H1 (cell line): ENCODE results near the gene PRG3. TPM values are rescaled to one million over a fixed set of nuclear protein-coding genes. Genes with fewer than 3 reads are reported as not detected.

Experiments used
- CTCF ChIA-PET: fragments of 300-600 bp; sonication (Branson Sonifier 250); formaldehyde crosslinking; loops from one replicate; lab custom pipeline; 2021; ENCODE audit not compliant: partially characterized antibody; lab: Charles Lee
- POLR2A ChIA-PET: fragments of 300-600 bp; sonication (Branson Sonifier 250); formaldehyde crosslinking; loops from one replicate; lab custom pipeline; 2021; ENCODE audit warnings: inconsistent platforms; ENCODE audit not compliant: partially characterized antibody; lab: Charles Lee
- DNase-seq, 2 experiments: peaks; one replicate each; pipeline versions ENCODE4 v3.0.0 to v3.0.0-alpha.2; 2010 to 2022; ENCODE audit warnings: low spot score in 2 of 2, low read depth in 1 of 2, mixed read lengths in 1 of 2
- FAIRE-seq: peaks from 2 replicates; lab custom pipeline; 2011; peaks lifted over from hg19 to GRCh38; lab: Jason Lieb, UNC
- H2AFZ ChIP-seq: 2 replicates; pipeline ENCODE4 v1.8.1; 2012; ENCODE audit warnings: low read length, inconsistent platforms
- H2AK5ac ChIP-seq: 2 replicates; pipeline ENCODE4 v1.6.1; 2013; ENCODE audit warnings: low read depth, low read length
- H2BK120ac ChIP-seq: replicated peaks from 2 replicates; pipeline ENCODE3; 2013; ENCODE audit warnings: low read depth, low read length, inconsistent platforms
- H2BK12ac ChIP-seq: 2 replicates; pipeline ENCODE4 v1.6.1; 2013; ENCODE audit warnings: low read depth, low read length
- H2BK15ac ChIP-seq: 2 replicates; pipeline ENCODE4 v1.6.1; 2013; ENCODE audit warnings: low read length
- H2BK20ac ChIP-seq: 2 replicates; pipeline ENCODE4 v1.6.1; 2013; ENCODE audit warnings: low read length
- H2BK5ac ChIP-seq: 2 replicates; pipeline ENCODE4 v1.6.1; 2013; ENCODE audit warnings: low read depth, low read length
- H3K14ac ChIP-seq: 2 replicates; pipeline ENCODE4 v1.6.1; 2013; ENCODE audit warnings: inconsistent platforms; ENCODE audit not compliant: insufficient read length
- H3K18ac ChIP-seq: 2 replicates; pipeline ENCODE4 v1.6.1; 2013; ENCODE audit warnings: low read length; ENCODE audit errors: extremely low read depth
- H3K23ac ChIP-seq: 2 replicates; pipeline ENCODE4 v1.6.1; 2013; ENCODE audit warnings: inconsistent platforms; ENCODE audit not compliant: insufficient read length
- H3K23me2 ChIP-seq: 2 replicates; pipeline ENCODE4 v1.6.1; 2013; ENCODE audit warnings: low read depth, low read length
- H3K27ac ChIP-seq: 2 replicates; pipeline ENCODE4 v1.6.1; 2011; ENCODE audit warnings: low read depth, low read length, inconsistent platforms
- H3K27me3 ChIP-seq, 4 experiments: replicated peaks in 1 of 4; 1 replicate in 1 of 4; 2 replicates in 3 of 4; pipeline versions ENCODE4 v1.6.1 to v1.8.1; 2011 to 2013; ENCODE audit warnings: low read length in 3 of 4, mild to moderate bottlenecking in 3 of 4, inconsistent platforms in 2 of 4, mixed read lengths in 2 of 4, moderate library complexity in 1 of 4; ENCODE audit not compliant: control insufficient read depth in 3 of 4, insufficient read depth in 3 of 4; ENCODE audit errors: extremely low read depth in 1 of 4
- H3K36me3 ChIP-seq, 4 experiments: 2 replicates each; pipeline versions ENCODE4 v1.6.1 to v1.8.1; 2011 to 2013; ENCODE audit warnings: mild to moderate bottlenecking in 4 of 4, low read length in 3 of 4, moderate library complexity in 2 of 4, control low read depth in 1 of 4, inconsistent platforms in 1 of 4; ENCODE audit not compliant: insufficient read depth in 4 of 4, control insufficient read depth in 2 of 4
- H3K4ac ChIP-seq: replicated peaks from 2 replicates; pipeline ENCODE3; 2013; ENCODE audit warnings: low read length, low read depth, mixed read lengths, inconsistent platforms; ENCODE audit not compliant: insufficient read length
- H3K4me1 ChIP-seq, 4 experiments: replicated peaks in 1 of 4; 1 replicate in 1 of 4; 2 replicates in 3 of 4; pipeline versions ENCODE4 v1.6.1 to v1.8.1; 2011 to 2013; ENCODE audit warnings: low read length in 3 of 4, inconsistent platforms in 2 of 4, mixed read lengths in 1 of 4; ENCODE audit not compliant: insufficient read depth in 4 of 4, control insufficient read depth in 3 of 4
- H3K4me2 ChIP-seq, 2 experiments: 2 replicates each; pipeline versions ENCODE4 v1.6.1 to v1.8.1; 2011 to 2013; ENCODE audit warnings: low read depth in 2 of 2, low read length in 2 of 2, control low read depth in 1 of 2, inconsistent platforms in 1 of 2, mild to moderate bottlenecking in 1 of 2; ENCODE audit not compliant: insufficient read depth in 1 of 2
- H3K4me3 ChIP-seq, 4 experiments: fragments of 200-600, 300-600 bp in 1 of 4; sonication (generic), shearing (Covaris generic), sonication (Bioruptor Twin) in 1 of 4; 2 replicates each; pipeline versions ENCODE4 v1.5.1 to v1.8.1; 2011 to 2016; ENCODE audit warnings: low read length in 4 of 4, low read depth in 3 of 4, control low read depth in 2 of 4, inconsistent platforms in 2 of 4, mild to moderate bottlenecking in 2 of 4, mixed read lengths in 1 of 4, moderate library complexity in 1 of 4; ENCODE audit not compliant: insufficient read depth in 2 of 4; ENCODE audit errors: extremely low read depth in 1 of 4
- H3K56ac ChIP-seq: replicated peaks from 2 replicates; pipeline ENCODE3; 2013; ENCODE audit warnings: low read depth, mild to moderate bottlenecking, mixed read lengths, low read length, inconsistent platforms; ENCODE audit not compliant: insufficient read length
- H3K79me1 ChIP-seq: 2 replicates; pipeline ENCODE4 v1.6.1; 2013; ENCODE audit warnings: low read depth, low read length, control low read depth
- H3K79me2 ChIP-seq, 2 experiments: 2 replicates each; pipeline versions ENCODE4 v1.6.1 to v1.8.1; 2012 to 2013; ENCODE audit warnings: low read length in 2 of 2, mild to moderate bottlenecking in 2 of 2, inconsistent platforms in 1 of 2; ENCODE audit not compliant: insufficient read depth in 2 of 2, control insufficient read depth in 1 of 2
- H3K9ac ChIP-seq, 4 experiments: replicated peaks in 1 of 4; 1 replicate in 1 of 4; 2 replicates in 3 of 4; pipeline versions ENCODE4 v1.6.1 to v1.8.1; 2011 to 2013; ENCODE audit warnings: low read depth in 3 of 4, low read length in 3 of 4, control low read depth in 2 of 4, mild to moderate bottlenecking in 2 of 4, moderate library complexity in 2 of 4, inconsistent platforms in 1 of 4; ENCODE audit errors: extremely low read depth in 1 of 4
- H3K9me3 ChIP-seq, 2 experiments: 2 replicates each; pipeline versions ENCODE4 v1.6.1 to v1.8.1; 2012 to 2013; ENCODE audit warnings: mild to moderate bottlenecking in 2 of 2, moderate library complexity in 2 of 2, control low read depth in 1 of 2, inconsistent platforms in 1 of 2, low read depth in 1 of 2, low read length in 1 of 2, mixed read lengths in 1 of 2; ENCODE audit not compliant: insufficient read depth in 2 of 2
- H4K20me1 ChIP-seq, 2 experiments: replicated peaks in 1 of 2; 2 replicates each; pipeline versions ENCODE3 to v1.8.1; 2011 to 2013; ENCODE audit warnings: inconsistent platforms in 2 of 2, low read length in 2 of 2, mild to moderate bottlenecking in 1 of 2; ENCODE audit not compliant: insufficient read depth in 2 of 2, control insufficient read depth in 1 of 2
- H4K5ac ChIP-seq: 2 replicates; pipeline ENCODE4 v1.6.1; 2013; ENCODE audit warnings: low read length, low read depth, mixed read lengths, inconsistent platforms; ENCODE audit not compliant: insufficient read length
- H4K8ac ChIP-seq: 2 replicates; pipeline ENCODE4 v1.8.0; 2013; ENCODE audit warnings: mild to moderate bottlenecking, moderate library complexity, low read length, inconsistent platforms; ENCODE audit not compliant: insufficient read depth; ENCODE audit errors: extremely low read depth
- H4K91ac ChIP-seq: replicated peaks from 2 replicates; pipeline ENCODE3; 2013; ENCODE audit warnings: low read length, mixed read lengths, inconsistent platforms; ENCODE audit not compliant: insufficient read length
- ASH2L ChIP-seq: fragments of 200-600, 300-600 bp; sonication (generic); IDR thresholded peaks from one replicate; pipeline ENCODE4 v1.7.1; 2017; ENCODE audit warnings: low read length
- BACH1 ChIP-seq: IDR thresholded peaks from 2 replicates; pipeline ENCODE4 v1.6.1; 2012; ENCODE audit warnings: low read length, improper control_type of control experiment
- BRCA1 ChIP-seq: IDR thresholded peaks from 2 replicates; pipeline ENCODE4 v1.6.1; 2012; ENCODE audit warnings: low read depth, low read length, improper control_type of control experiment
- CTBP2 ChIP-seq: IDR thresholded peaks from 2 replicates; pipeline ENCODE4 v1.7.0; 2011; ENCODE audit warnings: borderline replicate concordance, mild to moderate bottlenecking, moderate library complexity, mixed read lengths, low read length; ENCODE audit not compliant: insufficient read depth, insufficient read length
- GABPA ChIP-seq: IDR thresholded peaks from 2 replicates; pipeline ENCODE4 v1.6.1; 2011; ENCODE audit warnings: mild to moderate bottlenecking, low read length, moderate library complexity, borderline replicate concordance; ENCODE audit not compliant: insufficient read depth
- HDAC6 ChIP-seq: IDR thresholded peaks from one replicate; pipeline ENCODE4 v1.7.1; 2012; ENCODE audit warnings: low read depth, mild to moderate bottlenecking, inconsistent platforms, low read length, moderate library complexity
- NANOG ChIP-seq: IDR thresholded peaks from 2 replicates; pipeline ENCODE4 v1.6.1; 2011; ENCODE audit warnings: low read length, low read depth, mild to moderate bottlenecking, inconsistent platforms; ENCODE audit not compliant: insufficient read depth, poor library complexity, severe bottlenecking
- NRF1 ChIP-seq: IDR thresholded peaks from 2 replicates; pipeline ENCODE4 v1.6.1; 2011; ENCODE audit warnings: mild to moderate bottlenecking, low read depth, low read length, improper control_type of control experiment
- PHF8 ChIP-seq: fragments of 200-600 bp; sonication (generic); conservative IDR thresholded peaks from 2 replicates; pipeline ENCODE4 v1.7.1; 2012; ENCODE audit warnings: low read depth, mild to moderate bottlenecking, inconsistent platforms, low read length, moderate library complexity
- RBBP5 ChIP-seq: IDR thresholded peaks from 2 replicates; pipeline ENCODE4 v1.7.1; 2012; ENCODE audit warnings: low read depth, mild to moderate bottlenecking, inconsistent platforms, low read length, moderate library complexity, borderline replicate concordance
- TBP ChIP-seq: IDR thresholded peaks from 2 replicates; pipeline ENCODE4 v1.6.1; 2011; ENCODE audit warnings: low read depth, low read length, improper control_type of control experiment
- ZNF274 ChIP-seq: IDR thresholded peaks from 2 replicates; pipeline ENCODE4 v1.7.0; 2012; ENCODE audit warnings: low read length, borderline replicate concordance; ENCODE audit errors: extremely low read depth
- WGBS, 2 experiments: shearing (Covaris generic) in 1 of 2; methylation state at CpG; one replicate each; pipeline versions ENCODE4 v1.1.6 to v1.1.7; 2013 to 2015; ENCODE audit warnings: low lambda C conversion rate in 2 of 2, mixed read lengths in 2 of 2, inconsistent platforms in 1 of 2, low coverage in 1 of 2, missing lambda C conversion rate in 1 of 2; ENCODE audit not compliant: insufficient replicate concordance in 2 of 2, insufficient coverage in 1 of 2, insufficient read length in 1 of 2; ENCODE audit errors: extremely low coverage in 1 of 2, missing lambda C conversion rate in 1 of 2; 5-methylcytosine and 5-hydroxymethylcytosine counted together
- polyA plus RNA-seq, 7 experiments: library from polyadenylated mRNA; depleted of rRNA in 3 of 7; stranded (reverse) in 5 of 7; unstranded in 2 of 7; fragments of >200 nt in 5 of 7; fragments of 200-250 nt in 2 of 7; gene quantifications; 1 replicate in 5 of 7; 2 replicates in 1 of 7; 4 replicates in 1 of 7; pipeline versions ENCODE4 v1.2.1 to v1.2.3, GENCODE V29; 2011 to 2013; ENCODE audit warnings: missing spikeins in 2 of 7, mixed read lengths in 2 of 7
- total RNA-seq: library from RNA; stranded (reverse); fragmentation: NEBNext Ultra II Directional; extraction: Animal tissue kit (Norgen Biotek cat#: 25700); gene quantifications from 2 replicates; pipeline ENCODE4 v1.2.1, GENCODE V29; 2021

PRG3 gene
- total and polyA plus RNA-seq, 2 of the 8 experiments (the other 6 are each of a cell fraction or from before 2014, with no cell fraction given), result not detected

- no peak overlapping the region for H2AFZ ChIP-seq
- H3K23ac ChIP-seq, result no peak overlapping the region
- H3K79me1 ChIP-seq, result no peaks in the 10 kb centered on the region
- 80% methylated on average over 5 of the region's 5 CpGs; no CpG with 5 or more reads in 1 of the 2 experiments for WGBS, 2 experiments
- H2AK5ac ChIP-seq, result no peak overlapping the region
- H4K91ac ChIP-seq, result no peak overlapping the region
- FAIRE-seq (no peak), DNase-seq (no peak)
- no peak overlapping the region for H3K4me3 ChIP-seq
- H3K18ac ChIP-seq, result no peak overlapping the region
- H4K8ac ChIP-seq, result no peak overlapping the region
- ChIA-PET POLR2A (no interaction called here), CTCF (interaction anchor here (1.3 kb wide), 1 partner anchor 181 kb away, joined by 3 read pairs; the partner anchor contains the start of gene UBE2L6)
- H2BK5ac ChIP-seq, result no peak overlapping the region
- no peak overlapping the region for H3K9ac ChIP-seq
- no peaks in the 10 kb centered on the region for H3K23me2 ChIP-seq
- no peaks in the 10 kb centered on the region for H3K9me3 ChIP-seq
- H3K36me3 ChIP-seq, result no peaks in the 10 kb centered on the region
- no peak overlapping the region for H2BK15ac ChIP-seq
- no peak overlapping the region for H2BK12ac ChIP-seq
- no peak overlapping the region for H4K5ac ChIP-seq
- no peak overlapping the region for H2BK20ac ChIP-seq
- H3K4ac ChIP-seq, result no peak overlapping the region
- H3K56ac ChIP-seq, result no peak overlapping the region
- H3K27ac ChIP-seq, result no peak overlapping the region
- no peaks in the 10 kb centered on the region for H3K4me1 ChIP-seq
- H2BK120ac ChIP-seq, result no peak overlapping the region
- no peaks in the 10 kb centered on the region for H4K20me1 ChIP-seq
- no peak overlapping the region for H3K14ac ChIP-seq
- no peaks in the 10 kb centered on the region for H3K27me3 ChIP-seq
- no peak overlapping the region for H3K4me2 ChIP-seq
- H3K79me2 ChIP-seq, result no peaks in the 10 kb centered on the region
- TF ChIP-seq GABPA (no peak), BACH1 (no peak), CTBP2 (no peak), TBP (no peak), RBBP5 (no peak), BRCA1 (no peak), ZNF274 (no peak), PHF8 (no peak), HDAC6 (no peak), NANOG (no peak), ASH2L (no peak), NRF1 (no peak)
Observed at GRCh38 chr11:57386178-57386940, 5.4 kb upstream of the PRG3 start.
